Right lobe of liver (tissue), 6 donors: Measurements from ENCODE around the gene VCX2. TPM values are rescaled to one million over a fixed set of nuclear protein-coding genes. Genes with fewer than 3 reads are reported as not detected.
A peak's percentile ranks its signal among the peaks of the same experiment; 100 is the strongest.

Experiments
- ATAC-seq, 4 donors: fragments of 200-7000 bp; cut with Tn5 transposase; one replicate each; pipeline ENCODE4 v1.9.1; 2020; ENCODE audit warnings: mild to moderate bottlenecking in 4 of 4, moderate library complexity in 4 of 4
- DNase-seq, 3 donors: peaks; one replicate each; pipeline ENCODE4 v3.0.0-alpha.2; 2020
- H3K27ac ChIP-seq, 3 donors: fragments of 200-600 bp; one replicate each; pipeline ENCODE4 v1.8.0; 2022
- H3K27me3 ChIP-seq, 2 donors: fragments of 200-600 bp; one replicate each; pipeline ENCODE4 v1.8.0; 2022
- H3K36me3 ChIP-seq, 4 donors: fragments of 200-600 bp; sonication (generic) in 1 of 4; one replicate each; pipeline versions ENCODE4 v1.5.1 to v1.8.0; 2017 to 2022; ENCODE audit warnings: control low read depth in 1 of 4
- H3K4me1 ChIP-seq, 4 donors: fragments of 200-600 bp; sonication (generic) in 1 of 4; one replicate each; pipeline versions ENCODE4 v1.5.1 to v1.8.0; 2017 to 2022; ENCODE audit warnings: control low read depth in 1 of 4
- H3K4me3 ChIP-seq, 3 donors: fragments of 200-600 bp; one replicate each; pipeline ENCODE4 v1.8.0; 2022
- H3K9me3 ChIP-seq, 4 donors: fragments of 200-600 bp; sonication (generic) in 1 of 4; one replicate each; pipeline versions ENCODE4 v1.5.1 to v1.8.0; 2017 to 2022; ENCODE audit warnings: control low read depth in 1 of 4
- POLR2A ChIP-seq: fragments of 450-650 bp; IDR thresholded peaks from one replicate; pipeline ENCODE4 v1.6.1; 2017; ENCODE audit warnings: antibody characterized with exemption, mild to moderate bottlenecking
- WGBS: methylation state at CpG from one replicate; pipeline ENCODE4 v1.1.6; 2018; ENCODE audit warnings: low coverage, low lambda C conversion rate; ENCODE audit not compliant: insufficient coverage; ENCODE audit errors: missing lambda C conversion rate; 5-methylcytosine and 5-hydroxymethylcytosine counted together
- intact Hi-C, 2 donors: fragments of 100-400 bp; cut with DNase I; formaldehyde crosslinking; loops; one replicate each; pipeline versions ENCODE4 v1.11.2 to v1.14.1; 2022
- total RNA-seq, 6 experiments: library from RNA; depleted of rRNA in 2 of 6; stranded (reverse); fragments of >200 nt in 2 of 6; fragmentation: NEBNext Ultra II Directional in 3 of 6; extraction: Animal tissue kit (Norgen Biotek cat#: 25700) in 3 of 6; gene quantifications; one replicate each; pipeline versions ENCODE4 v1.1.0 to v1.2.4, GENCODE V29; 2016 to 2023
- TF ChIP-seq, protein P1 (sequence below), 4 donors: fragments of 200-600 bp in 3 of 4; fragments of 450-650 bp in 1 of 4; IDR thresholded peaks; one replicate each; pipeline versions ENCODE4 v1.5.1 to v1.8.0; 2016 to 2022; ENCODE audit warnings: antibody characterized with exemption in 4 of 4, mild to moderate bottlenecking in 2 of 4
- donor health status: DM: no; HTN: yes; CAD: no.
- donor health status: DM: no; HTN: no; CAD: no.
- donor health status: DM: no; HTN: no; CAD: no.
- donor health status: DM: no; HTN: yes; CAD: no.
- donor health status: DM: no; HTN: yes; CAD: no.

The VCX2 gene
- total RNA-seq, 6 experiments from 2014 or later, result not detected

- Histone ChIP-seq H3K9me3 (no peaks in the 10 kb centered on the region), H3K27ac (no peak overlapping the region), H3K36me3 (no peaks in the 10 kb centered on the region), H3K4me1 (no peaks in the 10 kb centered on the region), H3K4me3 (no peak overlapping the region), H3K27me3 (no peaks in the 10 kb centered on the region)
- intact Hi-C loops, result no loop called here
- TF ChIP-seq, protein P1, sequence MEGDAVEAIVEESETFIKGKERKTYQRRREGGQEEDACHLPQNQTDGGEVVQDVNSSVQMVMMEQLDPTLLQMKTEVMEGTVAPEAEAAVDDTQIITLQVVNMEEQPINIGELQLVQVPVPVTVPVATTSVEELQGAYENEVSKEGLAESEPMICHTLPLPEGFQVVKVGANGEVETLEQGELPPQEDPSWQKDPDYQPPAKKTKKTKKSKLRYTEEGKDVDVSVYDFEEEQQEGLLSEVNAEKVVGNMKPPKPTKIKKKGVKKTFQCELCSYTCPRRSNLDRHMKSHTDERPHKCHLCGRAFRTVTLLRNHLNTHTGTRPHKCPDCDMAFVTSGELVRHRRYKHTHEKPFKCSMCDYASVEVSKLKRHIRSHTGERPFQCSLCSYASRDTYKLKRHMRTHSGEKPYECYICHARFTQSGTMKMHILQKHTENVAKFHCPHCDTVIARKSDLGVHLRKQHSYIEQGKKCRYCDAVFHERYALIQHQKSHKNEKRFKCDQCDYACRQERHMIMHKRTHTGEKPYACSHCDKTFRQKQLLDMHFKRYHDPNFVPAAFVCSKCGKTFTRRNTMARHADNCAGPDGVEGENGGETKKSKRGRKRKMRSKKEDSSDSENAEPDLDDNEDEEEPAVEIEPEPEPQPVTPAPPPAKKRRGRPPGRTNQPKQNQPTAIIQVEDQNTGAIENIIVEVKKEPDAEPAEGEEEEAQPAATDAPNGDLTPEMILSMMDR (IDR thresholded peaks at IDR 0.05), result no peak
- TF ChIP-seq POLR2A, result no peak
- DNase-seq (no peak), ATAC-seq (peak in 3 of 4 donors; percentile 43 to 91 (median 54))
- 56% methylated on average over 2 of the region's 2 CpGs for WGBS
Observed at GRCh38 chrX:8194216-8194615, 23.1 kb upstream of the VCX2 start.

- WGBS, result 77% methylated on average over 2 of the region's 2 CpGs
- no peak for DNase-seq
- Histone ChIP-seq H3K27ac (no peak overlapping the region), H3K4me1 (no peaks in the 10 kb centered on the region), H3K27me3 (no peaks in the 10 kb centered on the region), H3K36me3 (no peaks in the 10 kb centered on the region), H3K9me3 (no peaks in the 10 kb centered on the region), H3K4me3 (no peak overlapping the region)
- TF ChIP-seq POLR2A, result no peak
- TF ChIP-seq, protein P1 (IDR thresholded peaks at IDR 0.05), result no peak
- intact Hi-C loops, result no loop called here
- no peak for ATAC-seq
Observed at GRCh38 chrX:8192276-8192675, 21.2 kb upstream of the VCX2 start.

GRCh38 chrX:8191022-8191421 is 20.0 kb upstream of the VCX2 start:
- ATAC-seq, result no peak
- DNase-seq, result no peak
- Histone ChIP-seq H3K4me3 (no peak overlapping the region), H3K36me3 (no peaks in the 10 kb centered on the region), H3K4me1 (no peaks in the 10 kb centered on the region), H3K9me3 (no peaks in the 10 kb centered on the region), H3K27ac (no peak overlapping the region), H3K27me3 (no peaks in the 10 kb centered on the region)
- WGBS, result 90% methylated on average over 1 of the region's 8 CpGs
- intact Hi-C loops, result no loop called here
- TF ChIP-seq, protein P1 (IDR thresholded peaks at IDR 0.05), result no peak
- TF ChIP-seq POLR2A, result no peak

DNA sequence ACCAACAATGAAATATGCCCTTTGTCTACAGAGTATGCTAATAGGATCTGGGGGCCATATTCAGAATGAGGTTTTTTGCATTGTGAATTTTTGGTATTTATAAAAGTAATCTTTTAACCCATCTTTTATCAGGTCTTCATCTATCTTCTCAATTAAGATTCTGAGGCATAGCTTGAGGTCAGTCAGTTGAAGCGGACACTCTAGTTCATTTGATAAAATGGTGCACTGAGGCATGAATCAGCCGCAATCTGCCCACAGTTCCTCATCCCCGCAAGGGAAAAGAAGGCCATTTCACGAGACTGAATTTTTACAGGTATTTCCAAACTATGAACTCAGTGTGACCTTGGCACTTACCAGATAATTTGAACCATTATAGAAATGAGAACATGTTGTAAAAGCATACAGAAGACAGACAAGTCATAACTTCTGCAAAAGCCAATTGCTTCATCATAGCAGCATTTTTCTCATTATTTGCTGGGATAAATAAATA is 19.3 kb upstream of the VCX2 start:
- Histone ChIP-seq H3K27ac (no peak overlapping the region), H3K36me3 (no peaks in the 10 kb centered on the region), H3K4me1 (no peaks in the 10 kb centered on the region), H3K9me3 (no peaks in the 10 kb centered on the region), H3K27me3 (no peaks in the 10 kb centered on the region), H3K4me3 (no peak overlapping the region)
- ATAC-seq (no peak), DNase-seq (no peak)
- intact Hi-C loops, result no loop called here
- TF ChIP-seq, protein P1 (IDR thresholded peaks at IDR 0.05), result no peak
- no peak for TF ChIP-seq POLR2A
- 82% methylated on average over 4 of the region's 4 CpGs for WGBS
